K562 (cell line): ENCODE results near the gene FNDC4. TPM values are rescaled to one million over a fixed set of nuclear protein-coding genes. Genes with fewer than 3 reads are reported as not detected.

Experiments used
- ATAC-seq: fragments of 200-7000 bp; cut with Tn5 transposase; 3 replicates; pipeline ENCODE4 v1.9.1; 2020; ENCODE audit warnings: moderate library complexity
- BruUV-seq: library from RNA; stranded (reverse); fragments of 400-500 nt; replicated peaks from 2 replicates; lab custom pipeline; 2021; lab: Mats Ljungman, UMichigan
- CTCF ChIA-PET: fragments of 300-600 bp; formaldehyde crosslinking; extraction: SDS; loops from one replicate; lab custom pipeline; 2021; ENCODE audit warnings: low intra/inter-chr PET ratio; lab: Yijun Ruan, JAX
- POLR2A ChIA-PET: fragments of 300-600, 350-650 bp; sonication (Branson Sonifier 250); formaldehyde crosslinking; extraction: SDS; loops from one replicate; lab custom pipeline; 2021; ENCODE audit warnings: antibody characterized with exemption, inconsistent platforms; lab: Yijun Ruan, JAX
- DNase-seq, 4 experiments: peaks; one replicate each; pipeline versions ENCODE4 v3.0.0 to v3.0.0-alpha.2; 2011 to 2018; ENCODE audit warnings: low spot score in 3 of 4, mixed read lengths in 3 of 4; ENCODE audit errors: extremely low read depth in 1 of 4
- FAIRE-seq: peaks from 2 replicates; lab custom pipeline; 2011; peaks lifted over from hg19 to GRCh38; lab: Jason Lieb, UNC
- H2AFZ ChIP-seq: 2 replicates; pipeline ENCODE4 v1.6.0; 2011; ENCODE audit warnings: low read depth, low read length, control low read depth, inconsistent platforms
- H3K27ac ChIP-seq: fragments of 200-600 bp; 3 replicates; pipeline ENCODE4 v1.8.0; 2011; ENCODE audit warnings: low read depth, mild to moderate bottlenecking, control low read depth, inconsistent platforms, low read length, moderate library complexity, mixed read lengths; ENCODE audit errors: extremely low read depth
- H3K27me3 ChIP-seq, 2 experiments: fragments of 300-600 bp in 1 of 2; 2 replicates in 1 of 2; 3 replicates in 1 of 2; pipeline versions ENCODE4 v1.6.0 to v1.8.0; 2011; ENCODE audit warnings: inconsistent platforms in 2 of 2, low read length in 2 of 2, mild to moderate bottlenecking in 1 of 2, mixed read lengths in 1 of 2, moderate library complexity in 1 of 2; ENCODE audit not compliant: control insufficient read depth in 2 of 2, insufficient read depth in 2 of 2
- H3K36me3 ChIP-seq: fragments of 300-600 bp; 3 replicates; pipeline ENCODE4 v1.8.0; 2011; ENCODE audit warnings: mild to moderate bottlenecking, low read length, inconsistent platforms; ENCODE audit not compliant: control insufficient read depth, insufficient read depth
- H3K4me1 ChIP-seq, 2 experiments: fragments of 200-600 bp in 1 of 2; replicated peaks in 1 of 2; 2 replicates in 1 of 2; 3 replicates in 1 of 2; pipeline versions ENCODE4 v1.5.1 to v1.8.0; 2011; ENCODE audit warnings: inconsistent platforms in 2 of 2, low read length in 2 of 2, mild to moderate bottlenecking in 1 of 2, mixed read lengths in 1 of 2, moderate library complexity in 1 of 2; ENCODE audit not compliant: control insufficient read depth in 2 of 2, insufficient read depth in 2 of 2
- H3K4me2 ChIP-seq: 2 replicates; pipeline ENCODE4 v1.6.1; 2011; ENCODE audit warnings: low read length, control low read depth, inconsistent platforms, mixed read lengths; ENCODE audit not compliant: insufficient read depth
- H3K4me3 ChIP-seq: fragments of 200-600 bp; sonication (generic), shearing (Covaris generic); 2 replicates; pipeline ENCODE4 v1.5.1; 2016; ENCODE audit warnings: control low read depth, inconsistent platforms
- H3K79me2 ChIP-seq: fragments of 200-600 bp; 3 replicates; pipeline ENCODE4 v1.8.0; 2011; ENCODE audit warnings: low read length, inconsistent platforms; ENCODE audit not compliant: control insufficient read depth, insufficient read depth
- H3K9ac ChIP-seq, 2 experiments: 2 replicates each; pipeline versions ENCODE4 v1.6.0 to v1.6.1; 2011; ENCODE audit warnings: low read depth in 2 of 2, low read length in 2 of 2, control low read depth in 1 of 2, inconsistent platforms in 1 of 2, mild to moderate bottlenecking in 1 of 2, mixed read lengths in 1 of 2; ENCODE audit not compliant: insufficient read depth in 1 of 2
- H3K9me1 ChIP-seq: one replicate; pipeline ENCODE4 v1.6.0; 2011; ENCODE audit warnings: inconsistent platforms, mild to moderate bottlenecking, low read length, moderate library complexity; ENCODE audit not compliant: control insufficient read depth, insufficient read depth
- H3K9me3 ChIP-seq: replicated peaks from 2 replicates; pipeline ENCODE4 v1.5.1; 2011; ENCODE audit warnings: low read depth, low read length, inconsistent platforms; ENCODE audit not compliant: control insufficient read depth, insufficient read depth
- H4K20me1 ChIP-seq: replicated peaks from 2 replicates; pipeline ENCODE4 v1.6.1; 2011; ENCODE audit warnings: low read length, inconsistent platforms, mixed read lengths; ENCODE audit not compliant: control insufficient read depth, insufficient read depth
- ARID1B ChIP-seq: fragments of 450-650 bp; IDR thresholded peaks from 2 replicates; pipeline ENCODE4 v1.6.1; 2016; ENCODE audit warnings: antibody characterized with exemption, mild to moderate bottlenecking, inconsistent platforms
- BHLHE40 ChIP-seq: IDR thresholded peaks from 2 replicates; pipeline ENCODE4 v1.6.1; 2011; ENCODE audit warnings: low read length, improper control_type of control experiment
- CHD1 ChIP-seq: fragments of 200-600 bp; sonication (generic); IDR thresholded peaks from one replicate; pipeline ENCODE4 v1.6.1; 2012; ENCODE audit warnings: mild to moderate bottlenecking, moderate library complexity, low read length, inconsistent platforms
- HDAC2 ChIP-seq: fragments of 450-650 bp; IDR thresholded peaks from 2 replicates; pipeline ENCODE4 v1.6.1; 2016; ENCODE audit warnings: mild to moderate bottlenecking
- HLTF ChIP-seq: fragments of 450-650 bp; IDR thresholded peaks from 2 replicates; pipeline ENCODE4 v1.6.1; 2016
- KLF10 ChIP-seq: fragments of 250-450 bp; sonication (Bioruptor Pico); IDR thresholded peaks from 2 replicates; pipeline ENCODE4 v1.6.1; 2021; ENCODE audit warnings: matching md5 sums
- MEIS2 ChIP-seq: fragments of 450-650 bp; IDR thresholded peaks from 2 replicates; pipeline ENCODE4 v1.6.1; 2014; ENCODE audit warnings: mild to moderate bottlenecking; ENCODE audit not compliant: partially characterized antibody
- PPARD ChIP-seq: fragments of 250-450 bp; sonication (Bioruptor Pico); IDR thresholded peaks from 2 replicates; pipeline ENCODE4 v1.8.0; 2022; ENCODE audit warnings: inconsistent platforms, mild to moderate bottlenecking, moderate library complexity
- RBM25 ChIP-seq: fragments of 200-400 bp; formaldehyde crosslinking; IDR thresholded peaks from 2 replicates; pipeline ENCODE4 v1.6.1; 2018; ENCODE audit warnings: low read length, low read depth, moderate library complexity; ENCODE audit not compliant: severe bottlenecking
- RCOR1 ChIP-seq, 2 experiments: IDR thresholded peaks; 2 replicates each; pipeline ENCODE4 v1.6.1; 2012; ENCODE audit warnings: low read depth in 2 of 2, low read length in 2 of 2, borderline replicate concordance in 1 of 2, improper control_type of control experiment in 1 of 2
- ZBTB1 ChIP-seq: sonication (generic); formaldehyde crosslinking; IDR thresholded peaks from 2 replicates; pipeline ENCODE4 v1.8.1; 2023; ENCODE audit warnings: missing genetic modification reagents, low read depth, mild to moderate bottlenecking, borderline replicate concordance
- ZBTB17 ChIP-seq: fragments of 450-650 bp; formaldehyde crosslinking; IDR thresholded peaks from 2 replicates; pipeline ENCODE4 v1.4.0; 2020; ENCODE audit warnings: mild to moderate bottlenecking
- ZFP36 ChIP-seq: fragments of 150-350 bp; IDR thresholded peaks from 2 replicates; pipeline ENCODE4 v1.6.1; 2018; ENCODE audit warnings: low read length, low read depth; ENCODE audit not compliant: partially characterized antibody
- ZNF253 ChIP-seq: fragments of 250-450 bp; sonication (Bioruptor Pico); conservative IDR thresholded peaks from 2 replicates; pipeline ENCODE4 v1.6.1; 2021; ENCODE audit warnings: mild to moderate bottlenecking
- ZNF707 ChIP-seq: fragments of 250-450 bp; sonication (Bioruptor Pico); conservative IDR thresholded peaks from 2 replicates; pipeline ENCODE4 v1.8.0; 2022; ENCODE audit warnings: inconsistent platforms, mild to moderate bottlenecking, moderate library complexity
- ZNF717 ChIP-seq: fragments of 250-450 bp; sonication (Bioruptor Pico); IDR thresholded peaks from 2 replicates; pipeline ENCODE4 v1.5.0; 2021
- WGBS: fragments of 100-300 bp; shearing (Covaris generic); methylation state at CpG from one replicate; pipeline ENCODE4 v1.1.6; 2016; ENCODE audit warnings: low coverage, mixed read lengths; ENCODE audit not compliant: insufficient coverage; ENCODE audit errors: missing lambda C conversion rate; 5-methylcytosine and 5-hydroxymethylcytosine counted together
- in situ Hi-C: fragments of 300-500 bp; cut with MboI; formaldehyde crosslinking; loops from 4 replicates; pipeline ENCODE4 v1.15.0; 2018; ENCODE audit warnings: inconsistent platforms, mixed read lengths
- intact Hi-C: fragments of 100-400 bp; cut with micrococcal nuclease; formaldehyde crosslinking; loops from 2 replicates; pipeline ENCODE4 v1.14.2; 2022
- polyA plus RNA-seq, 8 experiments: library from polyadenylated mRNA; depleted of rRNA in 4 of 8; stranded (reverse) in 5 of 8; unstranded in 3 of 8; fragments of >200 nt; fragmentation: Nextera tagmentation in 2 of 8; fragmentation: Illumina TruSeq in 1 of 8; extraction: Ambion mirVana in 2 of 8; extraction: Trizol in 1 of 8; gene quantifications; 2 replicates each; pipeline versions ENCODE4 v1.2.1 to v1.2.3, GENCODE V29; 2011 to 2014; ENCODE audit warnings: inconsistent platforms in 1 of 8, missing spikeins in 1 of 8
- total RNA-seq, 7 experiments: library from RNA; depleted of rRNA in 6 of 7; stranded (reverse); fragments of >200 nt in 6 of 7; fragmentation: Illumina TruSeq in 2 of 7; extraction: Trizol in 2 of 7; gene quantifications; 2 replicates each; pipeline versions ENCODE4 v1.2.1 to v1.2.3, GENCODE V29; 2011 to 2021; ENCODE audit warnings: low replicate concordance in 1 of 7
- TF ChIP-seq, protein P1 (sequence below): fragments of 250-450 bp; sonication (Bioruptor Pico); IDR thresholded peaks from 2 replicates; pipeline ENCODE4 v1.8.0; 2021; ENCODE audit warnings: mild to moderate bottlenecking, moderate library complexity
- TF ChIP-seq, protein P2 (sequence below): IDR thresholded peaks from 2 replicates; pipeline ENCODE4 v1.6.1; 2012; ENCODE audit warnings: low read depth, low read length, improper control_type of control experiment, borderline replicate concordance

FNDC4 gene
- total and polyA plus RNA-seq, 9 of the 15 experiments (the other 6 are each of a cell fraction or from before 2014, with no cell fraction given), result 0.28 to 4.9 (median 2.3) TPM

- TF ChIP-seq BHLHE40 (peak; percentile 12; the same call in 1 of the 2 replicates), ZNF253 (no peak), ZBTB17 (CRISPR knock-in tag) (peak; percentile 30; the same call in 1 of the 2 replicates)
- TF ChIP-seq, all 486 proteins: peak for 17
Measured at GRCh38 chr2:27496357-27497287, 1.6 kb upstream of the FNDC4 start, which contains the start of gene GCKR (continued).

DNA sequence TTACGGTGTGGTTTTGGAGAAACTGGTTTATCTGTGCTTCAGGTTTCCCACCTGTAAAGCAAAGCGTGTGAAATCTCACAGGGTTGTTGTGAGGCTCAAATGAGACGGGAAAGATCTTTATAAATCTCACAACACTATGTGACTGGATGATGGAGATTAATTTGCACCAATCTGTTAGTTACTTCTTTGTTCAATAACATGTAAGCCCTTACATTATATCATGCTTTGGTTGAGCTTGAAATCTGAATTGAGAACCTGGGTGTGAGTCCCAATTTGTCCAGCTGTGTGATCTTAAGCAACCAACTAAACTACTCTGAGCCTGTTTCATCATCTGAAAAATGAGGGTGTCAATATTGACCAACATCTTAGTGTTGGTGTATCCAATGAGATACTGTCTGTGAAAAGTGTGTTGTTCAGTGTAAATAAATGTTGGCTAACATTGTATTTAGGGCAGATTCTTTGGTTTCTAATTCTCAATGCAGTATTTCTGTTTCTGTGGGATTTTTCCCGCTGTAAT, 898 bp upstream of the FNDC4 start:
- Histone ChIP-seq H2AFZ (peak overlapping the region; percentile 77), H3K9ac (peak overlapping the region in 1 of 2 experiments; percentile 2; a peak in 2 of 4 replicates), H3K4me1 (peaks cover 14 to 22% of the 10 kb centered on the region in 2 experiments; a peak in 4 of 5 replicates), H3K9me3 (no peaks in the 10 kb centered on the region), H3K79me2 (no peaks in the 10 kb centered on the region), H3K9me1 (no peaks in the 10 kb centered on the region), H3K27ac (no peak overlapping the region), H3K4me2 (no peak overlapping the region), H3K36me3 (no peaks in the 10 kb centered on the region), H4K20me1 (no peaks in the 10 kb centered on the region), H3K4me3 (no peak overlapping the region), H3K27me3 (no peaks in the 10 kb centered on the region; a peak in 1 of 5 replicates)
- intact Hi-C loops (no loop called here), in situ Hi-C loops (no loop called here)
- ATAC-seq (no peak), FAIRE-seq (no peak), DNase-seq (no peak)
- no TSS peak for BruUV-seq
- CTCF ChIA-PET, result no interaction called here
- 38% methylated on average over 4 of the region's 4 CpGs for whole genome bisulfite sequencing
- POLR2A ChIA-PET, result interaction anchor here (1.1 kb wide), 1 partner anchor 10 kb away, joined by 3 read pairs; no protein-coding TSS in a partner anchor
- TF ChIP-seq KLF10 (CRISPR knock-in tag) (no peak), ZBTB1 (no peak), ZNF707 (CRISPR knock-in tag) (no peak), ZNF717 (CRISPR knock-in tag) (no peak), RCOR1 (IDR thresholded peaks at IDR 0.05; ENCODE audit: borderline replicate concordance in 1 of 2, low read depth in 2 of 2, low read length in 2 of 2) (peak in 1 of 2 experiments; percentile 55; a peak in 2 of 4 replicates), HLTF (no peak), CHD1 (no peak), HDAC2 (peak; percentile 77; the same call in 1 of the 2 replicates), PPARD (CRISPR knock-in tag) (no peak), RBM25 (peak; percentile 97), ARID1B (no peak), ZFP36 (peak; percentile 82), MEIS2 (peak; percentile 20)
- TF ChIP-seq, protein P1, sequence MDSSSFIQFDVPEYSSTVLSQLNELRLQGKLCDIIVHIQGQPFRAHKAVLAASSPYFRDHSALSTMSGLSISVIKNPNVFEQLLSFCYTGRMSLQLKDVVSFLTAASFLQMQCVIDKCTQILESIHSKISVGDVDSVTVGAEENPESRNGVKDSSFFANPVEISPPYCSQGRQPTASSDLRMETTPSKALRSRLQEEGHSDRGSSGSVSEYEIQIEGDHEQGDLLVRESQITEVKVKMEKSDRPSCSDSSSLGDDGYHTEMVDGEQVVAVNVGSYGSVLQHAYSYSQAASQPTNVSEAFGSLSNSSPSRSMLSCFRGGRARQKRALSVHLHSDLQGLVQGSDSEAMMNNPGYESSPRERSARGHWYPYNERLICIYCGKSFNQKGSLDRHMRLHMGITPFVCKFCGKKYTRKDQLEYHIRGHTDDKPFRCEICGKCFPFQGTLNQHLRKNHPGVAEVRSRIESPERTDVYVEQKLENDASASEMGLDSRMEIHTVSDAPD, result no peak
- TF ChIP-seq, protein P2, sequence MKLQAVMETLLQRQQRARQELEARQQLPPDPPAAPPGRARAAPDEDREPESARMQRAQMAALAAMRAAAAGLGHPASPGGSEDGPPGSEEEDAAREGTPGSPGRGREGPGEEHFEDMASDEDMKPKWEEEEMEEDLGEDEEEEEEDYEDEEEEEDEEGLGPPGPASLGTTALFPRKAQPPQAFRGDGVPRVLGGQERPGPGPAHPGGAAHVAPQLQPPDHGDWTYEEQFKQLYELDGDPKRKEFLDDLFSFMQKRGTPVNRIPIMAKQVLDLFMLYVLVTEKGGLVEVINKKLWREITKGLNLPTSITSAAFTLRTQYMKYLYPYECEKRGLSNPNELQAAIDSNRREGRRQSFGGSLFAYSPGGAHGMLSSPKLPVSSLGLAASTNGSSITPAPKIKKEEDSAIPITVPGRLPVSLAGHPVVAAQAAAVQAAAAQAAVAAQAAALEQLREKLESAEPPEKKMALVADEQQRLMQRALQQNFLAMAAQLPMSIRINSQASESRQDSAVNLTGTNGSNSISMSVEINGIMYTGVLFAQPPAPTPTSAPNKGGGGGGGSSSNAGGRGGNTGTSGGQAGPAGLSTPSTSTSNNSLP, result no peak
